Stimulated activated CD8-positive, alpha-beta memory T cell treated with anti-CD3 and anti-CD28 coated beads, Interleukin-15, amount 100 ng/mL, for 1 hour (primary cell): ENCODE results near the gene AMH.
"Not testable (repeated sequence)": the region's sequence is repeated elsewhere in the genome, so short reads cannot be mapped to it uniquely, and the experiment has no call there.

Experiments
- DNase-seq: peaks from one replicate; pipeline ENCODE4 v3.0.0-alpha.2; 2020; ENCODE audit warnings: low read depth

Gene AMH

GRCh38 chr19:2249010-2249866 is at the start of gene AMH:
Gene AMH (plus strand): TSS chr19:2249323. CDS start chr19:2249333, 10 bp downstream.
- no peak for DNase-seq

- DNase-seq, result no peak
These were observed 49.1 kb upstream of the AMH start for GRCh38 chr19:2199861-2200623.

GRCh38 chr19:2200624-2201294 is 48.4 kb upstream of the AMH start:
- not testable (repeated sequence) for DNase-seq

GRCh38 chr19:2201473-2202148 is 47.5 kb upstream of the AMH start:
- no peak for DNase-seq

GRCh38 chr19:2202366-2202765 is 46.8 kb upstream of the AMH start:
- DNase-seq, result no peak

- no peak for DNase-seq
These were observed 42.1 kb upstream of the AMH start for GRCh38 chr19:2207008-2207407.

GRCh38 chr19:2207991-2208860 is 40.9 kb upstream of the AMH start:
- no peak for DNase-seq

- DNase-seq, result no peak
These were observed 40.1 kb upstream of the AMH start for GRCh38 chr19:2208975-2209374.

- no peak for DNase-seq
These were observed 39.7 kb upstream of the AMH start for GRCh38 chr19:2209408-2209807.

GRCh38 chr19:2210206-2210605 is 38.9 kb upstream of the AMH start:
- no peak for DNase-seq

GRCh38 chr19:2210987-2211740 is 38.0 kb upstream of the AMH start:
- DNase-seq, result no peak

GRCh38 chr19:2212861-2213711 is 36.0 kb upstream of the AMH start:
- DNase-seq, result no peak

GRCh38 chr19:2213799-2214198 is 35.3 kb upstream of the AMH start:
- no peak for DNase-seq

GRCh38 chr19:2214251-2214650 is 34.9 kb upstream of the AMH start:
- DNase-seq, result no peak

GRCh38 chr19:2215281-2215751 is 33.8 kb upstream of the AMH start:
- DNase-seq, result no peak

- DNase-seq, result no peak
These were observed 32.5 kb upstream of the AMH start for GRCh38 chr19:2216361-2217225.

GRCh38 chr19:2217591-2217990 is 31.5 kb upstream of the AMH start:
- no peak for DNase-seq

- no peak for DNase-seq
These were observed 29.4 kb upstream of the AMH start for GRCh38 chr19:2219726-2220125.
